Adrenal gland (tissue), 12 donors: ENCODE measurements around the gene EXOC3. TPM values are rescaled to one million over a fixed set of nuclear protein-coding genes. Genes with fewer than 3 reads are reported as not detected.
"Not testable (repeated sequence)": the region's sequence is repeated elsewhere in the genome, so short reads cannot be mapped to it uniquely, and the experiment has no call there.

Source experiments
- DNase-seq, 7 donors: peaks; one replicate each; pipeline ENCODE4 v3.0.0-alpha.2; 2019 to 2020
- H3K27ac ChIP-seq, 5 donors: fragments of 200-600 bp; sonication (generic) in 4 of 5; 1 replicate in 3 of 5; 2 replicates in 2 of 5; pipeline versions ENCODE4 v1.5.1 to v1.8.0; 2016 to 2020; ENCODE audit warnings: mild to moderate bottlenecking in 1 of 5
- H3K27me3 ChIP-seq: fragments of 200-600 bp; 2 replicates; pipeline ENCODE4 v1.8.0; 2021
- H3K36me3 ChIP-seq, 2 donors: fragments of 200-600 bp; replicated peaks in 1 of 2; 1 replicate in 1 of 2; 2 replicates in 1 of 2; pipeline versions ENCODE4 v1.5.1 to v1.8.0; 2018 to 2022
- H3K4me1 ChIP-seq, 2 donors: fragments of 200-600 bp; replicated peaks in 1 of 2; 1 replicate in 1 of 2; 2 replicates in 1 of 2; pipeline versions ENCODE4 v1.5.1 to v1.8.0; 2018 to 2021
- H3K4me3 ChIP-seq, 4 donors: fragments of 200-600 bp; sonication (generic) in 3 of 4; one replicate each; pipeline ENCODE4 v1.5.1; 2016 to 2018
- H3K9me3 ChIP-seq, 3 donors: fragments of 200-600 bp; sonication (generic) in 1 of 3; replicated peaks in 1 of 3; 1 replicate in 2 of 3; 2 replicates in 1 of 3; pipeline versions ENCODE4 v1.5.1 to v1.8.0; 2016 to 2021
- POLR2A ChIP-seq, 2 donors: fragments of 450-650 bp; IDR thresholded peaks; one replicate each; pipeline ENCODE4 v1.6.1; 2017; ENCODE audit warnings: antibody characterized with exemption in 2 of 2, mild to moderate bottlenecking in 2 of 2, moderate library complexity in 1 of 2
- whole genome bisulfite sequencing, 4 donors: extraction: QIAGEN DNeasy Blood & Tissue Kit in 2 of 4; methylation state at CpG; one replicate each; pipeline versions ENCODE4 v1.1.5 to v1.1.7; 2013 to 2017; 5-methylcytosine and 5-hydroxymethylcytosine counted together
- intact Hi-C, 2 donors: fragments of 100-400 bp; cut with DNase I; formaldehyde crosslinking; loops; one replicate each; pipeline versions ENCODE4 v1.14.1 to v1.15.0; 2022 to 2023
- polyA plus RNA-seq, 3 donors: library from polyadenylated mRNA; stranded (reverse); fragments of 200-250 nt in 2 of 3; fragments of 350-450 nt in 1 of 3; fragmentation: Illumina TruSeq in 1 of 3; extraction: RNeasy Lipid Tissue Mini Kit (QIAGEN cat#74804) in 1 of 3; gene quantifications; one replicate each; pipeline ENCODE4 v1.2.3, GENCODE V29; 2013 to 2014
- total RNA-seq, 9 donors: library from RNA; depleted of rRNA in 4 of 9; stranded (reverse); fragments of >200 nt in 4 of 9; fragments of 120-200 nt in 1 of 9; fragmentation: NEBNext Ultra II Directional in 1 of 9; extraction: Animal tissue kit (Norgen Biotek cat#: 25700) in 1 of 9; gene quantifications; one replicate each; pipeline versions ENCODE4 v1.1.0 to v1.2.4, GENCODE V29; 2013 to 2023
- TF ChIP-seq, protein P1 (sequence below), 6 experiments: fragments of 450-650 bp in 4 of 6; fragments of 200-600 bp in 2 of 6; sonication (generic) in 1 of 6; IDR thresholded peaks; 1 replicate in 5 of 6; 2 replicates in 1 of 6; pipeline versions ENCODE4 v1.5.1 to v1.8.0; 2016 to 2021; ENCODE audit warnings: antibody characterized with exemption in 6 of 6, mild to moderate bottlenecking in 2 of 6, moderate library complexity in 1 of 6
- donor health status: healthy with polysubstance abuse.
- donor health status: Bipolar disorder and iron deficiency.
- donor health status: DM: yes; HTN: yes; CAD: no.
- donor health status: DM: no; HTN: no; CAD: no.
- donor health status: DM: no; HTN: no; CAD: no.
- donor health status: DM: yes; HTN: yes; CAD: no.

EXOC3 gene
- total and polyA plus RNA-seq, 12 donors: 24.7 to 66.4 (median 42.7) TPM

DNA sequence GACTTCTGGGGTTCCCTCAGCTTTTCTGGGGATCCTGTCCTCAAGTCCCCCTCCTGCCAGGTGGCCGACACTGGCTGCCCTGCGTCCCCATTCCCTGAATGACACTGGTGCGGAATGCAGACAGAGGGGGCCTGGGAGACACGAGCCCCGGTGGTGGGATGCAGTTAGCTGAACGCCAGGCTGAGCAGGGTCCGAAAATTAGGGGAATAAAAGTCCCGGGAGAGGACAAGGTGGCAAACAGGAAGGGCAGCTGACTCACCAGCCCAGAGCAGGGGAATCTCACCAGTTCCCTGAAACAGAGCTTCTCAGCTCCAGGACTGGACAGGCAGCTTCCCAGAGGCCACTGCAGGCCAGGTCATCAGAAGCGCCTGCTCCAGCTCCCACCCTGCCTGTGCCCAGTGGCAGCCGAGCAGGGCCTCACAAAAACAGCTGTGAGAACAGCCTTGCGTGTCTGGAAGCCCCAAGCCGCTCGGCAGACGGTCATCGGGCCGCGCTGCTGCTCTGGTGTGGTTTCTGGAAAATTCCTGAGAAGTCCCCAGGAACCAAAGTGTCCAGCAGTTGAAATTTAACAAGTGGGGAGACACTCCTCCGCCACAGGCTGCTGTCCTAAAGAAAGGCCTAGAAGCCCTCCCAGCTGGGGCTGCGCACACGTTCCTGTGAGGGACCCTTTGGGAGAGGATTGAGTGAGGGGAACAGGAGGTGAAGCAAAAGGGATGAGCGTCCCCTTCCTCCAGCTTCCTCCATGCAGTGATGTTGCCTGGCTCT is 47.6 kb upstream of the EXOC3 start:
- no peak for TF ChIP-seq POLR2A (IDR thresholded peaks at IDR 0.05)
- TF ChIP-seq, protein P1, sequence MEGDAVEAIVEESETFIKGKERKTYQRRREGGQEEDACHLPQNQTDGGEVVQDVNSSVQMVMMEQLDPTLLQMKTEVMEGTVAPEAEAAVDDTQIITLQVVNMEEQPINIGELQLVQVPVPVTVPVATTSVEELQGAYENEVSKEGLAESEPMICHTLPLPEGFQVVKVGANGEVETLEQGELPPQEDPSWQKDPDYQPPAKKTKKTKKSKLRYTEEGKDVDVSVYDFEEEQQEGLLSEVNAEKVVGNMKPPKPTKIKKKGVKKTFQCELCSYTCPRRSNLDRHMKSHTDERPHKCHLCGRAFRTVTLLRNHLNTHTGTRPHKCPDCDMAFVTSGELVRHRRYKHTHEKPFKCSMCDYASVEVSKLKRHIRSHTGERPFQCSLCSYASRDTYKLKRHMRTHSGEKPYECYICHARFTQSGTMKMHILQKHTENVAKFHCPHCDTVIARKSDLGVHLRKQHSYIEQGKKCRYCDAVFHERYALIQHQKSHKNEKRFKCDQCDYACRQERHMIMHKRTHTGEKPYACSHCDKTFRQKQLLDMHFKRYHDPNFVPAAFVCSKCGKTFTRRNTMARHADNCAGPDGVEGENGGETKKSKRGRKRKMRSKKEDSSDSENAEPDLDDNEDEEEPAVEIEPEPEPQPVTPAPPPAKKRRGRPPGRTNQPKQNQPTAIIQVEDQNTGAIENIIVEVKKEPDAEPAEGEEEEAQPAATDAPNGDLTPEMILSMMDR (IDR thresholded peaks at IDR 0.05): no peak
- no peak overlapping the region for H3K27ac ChIP-seq
- H3K4me3 ChIP-seq: no peak overlapping the region
- no peaks in the 10 kb centered on the region for H3K27me3 ChIP-seq
- 68 to 90% (median 85%) methylated on average over 8 to 21 of the region's 21 CpGs for WGBS, 4 donors
- no peaks in the 10 kb centered on the region for H3K36me3 ChIP-seq
- H3K4me1 ChIP-seq: peaks cover 9% of the 10 kb centered on the region in 2 donors
- DNase-seq: peak in 1 of 7 donors; percentile 18
- no peaks in the 10 kb centered on the region for H3K9me3 ChIP-seq
- intact Hi-C loops: no loop called here

DNA sequence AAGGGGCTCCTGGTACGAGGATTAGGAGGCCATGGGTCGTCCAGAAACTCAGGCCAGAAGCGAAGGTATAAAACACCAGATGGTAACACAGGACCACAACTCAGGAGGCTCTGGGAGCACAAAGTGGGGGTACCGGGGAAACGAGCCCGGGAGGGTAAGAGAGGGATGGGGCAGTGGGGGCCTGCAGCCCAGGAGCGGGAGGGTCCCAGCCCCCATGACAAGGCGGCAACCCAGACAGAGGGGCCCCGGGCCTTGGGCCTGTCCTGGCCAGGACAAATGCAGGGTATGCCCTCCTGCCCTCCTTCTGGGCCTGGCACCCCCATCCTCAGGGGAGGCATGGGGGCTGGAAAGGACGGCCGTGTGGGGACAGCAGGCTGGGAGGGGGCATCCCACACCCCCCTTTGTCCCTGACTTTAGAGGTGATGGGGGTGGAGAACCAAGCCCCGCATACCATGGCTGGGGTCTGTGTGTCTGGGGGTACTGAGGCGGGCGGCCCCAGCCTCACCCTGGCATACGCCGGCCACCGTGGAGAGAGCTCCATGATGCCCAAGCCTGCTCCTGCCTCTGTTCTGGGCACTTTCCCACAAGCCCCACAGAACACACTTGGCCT is 47.0 kb upstream of the EXOC3 start:
- intact Hi-C loops: no loop called here
- H3K4me3 ChIP-seq: no peak overlapping the region
- WGBS, 4 donors: 91 to 96% (median 94%) methylated on average over 14 to 17 of the region's 17 CpGs

DNA sequence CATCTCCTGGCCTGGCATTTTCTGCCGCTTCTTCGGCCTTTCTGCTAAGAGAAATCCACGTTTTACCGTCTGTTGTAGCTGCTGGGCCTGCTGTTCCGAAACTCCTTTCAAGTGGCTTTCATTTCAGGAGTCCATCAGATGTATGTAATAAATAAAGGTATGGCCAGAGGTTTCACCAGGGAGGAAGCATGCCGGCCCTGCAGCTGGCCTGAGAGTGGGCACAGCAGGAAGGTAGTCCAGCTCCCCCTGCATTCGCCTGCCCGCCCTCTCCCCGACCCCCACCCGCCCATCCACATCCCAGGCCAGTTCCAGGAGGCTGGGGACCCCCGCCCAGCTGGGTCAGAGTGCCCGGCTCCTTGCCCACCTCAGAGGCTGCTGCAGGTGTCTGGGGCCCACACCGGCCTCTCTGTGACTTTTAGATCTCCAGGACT is 46.4 kb upstream of the EXOC3 start:
- no peak overlapping the region for H3K27ac ChIP-seq
- no peaks in the 10 kb centered on the region for H3K27me3 ChIP-seq
- no peak overlapping the region for H3K4me3 ChIP-seq
- 94 to 98% (median 96%) methylated on average over 8 to 13 of the region's 13 CpGs for WGBS, 4 donors
- TF ChIP-seq POLR2A (IDR thresholded peaks at IDR 0.05): no peak
- TF ChIP-seq, protein P1 (IDR thresholded peaks at IDR 0.05): no peak
- H3K4me1 ChIP-seq: peaks cover 11% of the 10 kb centered on the region in 2 donors
- H3K9me3 ChIP-seq: no peaks in the 10 kb centered on the region
- H3K36me3 ChIP-seq: no peaks in the 10 kb centered on the region
- intact Hi-C loops: no loop called here
- peak in 1 of 7 donors; percentile 13 for DNase-seq

More for the DNA sequence above, 47.0 kb upstream of the EXOC3 start:
- peak in 1 of 7 donors; percentile 35 for DNase-seq
- Histone ChIP-seq H3K4me1 (peaks cover 11% of the 10 kb centered on the region in 2 donors), H3K9me3 (no peaks in the 10 kb centered on the region), H3K36me3 (no peaks in the 10 kb centered on the region), H3K27ac (no peak overlapping the region), H3K27me3 (no peaks in the 10 kb centered on the region)
- TF ChIP-seq, protein P1 (IDR thresholded peaks at IDR 0.05): no peak
- no peak for TF ChIP-seq POLR2A (IDR thresholded peaks at IDR 0.05)

DNA sequence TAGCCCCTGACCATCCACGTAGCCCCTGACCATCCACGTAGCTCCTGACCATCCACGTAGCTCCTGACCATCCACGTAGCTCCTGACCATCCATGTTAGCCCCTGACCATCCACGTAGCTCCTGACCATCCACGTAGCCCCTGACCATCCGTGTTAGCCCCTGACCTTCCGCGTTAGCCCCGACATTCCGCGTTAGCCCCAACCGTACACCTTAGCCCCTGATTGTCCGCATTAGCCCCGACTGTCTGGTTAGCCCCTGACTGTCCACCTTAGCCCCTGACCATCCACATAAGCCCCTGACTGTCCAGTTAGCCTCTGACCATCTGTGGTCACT is 44.9 kb upstream of the EXOC3 start:
- H3K36me3 ChIP-seq, H3K27ac ChIP-seq, H3K9me3 ChIP-seq, H3K27me3 ChIP-seq, intact Hi-C loops, H3K4me3 ChIP-seq: not testable (repeated sequence)
- 90 to 97% (median 96%) methylated on average over 15 of the region's 15 CpGs for WGBS, 4 donors
- H3K4me1 ChIP-seq: peaks cover 11% of the 10 kb centered on the region in 2 donors
- DNase-seq: peak in 1 of 7 donors; percentile 43
